Panc1 (cell line): Measurements from ENCODE around the gene CHST11. TPM values are rescaled to one million over a fixed set of nuclear protein-coding genes. Genes with fewer than 3 reads are reported as not detected.

Experiments
- ATAC-seq: fragments of 200-7000 bp; cut with Tn5 transposase; 2 replicates; pipeline ENCODE4 v1.9.1; 2020; ENCODE audit warnings: mild to moderate bottlenecking, moderate library complexity
- BruUV-seq: library from RNA; stranded (reverse); fragments of 400-500 nt; replicated peaks from 2 replicates; lab custom pipeline; 2021; lab: Mats Ljungman, UMichigan
- CTCF ChIA-PET: fragments of 300-600 bp; sonication (Branson Sonifier 250); formaldehyde crosslinking; loops from one replicate; lab custom pipeline; 2022; ENCODE audit warnings: antibody characterized with exemption; lab: Charles Lee
- POLR2A ChIA-PET: fragments of 300-600 bp; sonication (Branson Sonifier 250); formaldehyde crosslinking; loops from one replicate; lab custom pipeline; 2022; ENCODE audit warnings: antibody characterized with exemption; lab: Charles Lee
- DNase-seq: peaks from one replicate; pipeline ENCODE4 v3.0.0-alpha.2; 2010; ENCODE audit warnings: low read depth, low spot score
- H3K27ac ChIP-seq: 2 replicates; pipeline ENCODE4 v1.5.1; 2011; ENCODE audit warnings: mild to moderate bottlenecking, low read length, inconsistent platforms
- H3K27me3 ChIP-seq: fragments of 200-500 bp; sonication (Bioruptor generic); 2 replicates; pipeline ENCODE4 v1.6.0; 2014; ENCODE audit warnings: low read length, inconsistent platforms; ENCODE audit not compliant: control insufficient read depth, insufficient read depth
- H3K36me3 ChIP-seq: fragments of 200-500 bp; sonication (Bioruptor generic); 2 replicates; pipeline ENCODE4 v1.5.1; 2014; ENCODE audit warnings: inconsistent platforms, mild to moderate bottlenecking, low read length, moderate library complexity; ENCODE audit not compliant: control insufficient read depth, insufficient read depth
- H3K4me1 ChIP-seq: 2 replicates; pipeline ENCODE4 v1.5.1; 2011; ENCODE audit warnings: inconsistent platforms, mild to moderate bottlenecking, low read length, moderate library complexity; ENCODE audit not compliant: control insufficient read depth, insufficient read depth
- H3K4me3 ChIP-seq, 2 experiments: 2 replicates each; pipeline ENCODE4 v1.5.1; 2011 to 2012; ENCODE audit warnings: low read depth in 2 of 2, low read length in 2 of 2, mild to moderate bottlenecking in 2 of 2, inconsistent platforms in 1 of 2, moderate library complexity in 1 of 2
- H3K9me3 ChIP-seq: fragments of 200-500 bp; sonication (Bioruptor generic); 2 replicates; pipeline ENCODE4 v1.5.1; 2014; ENCODE audit warnings: low read depth, mild to moderate bottlenecking, inconsistent platforms, low read length, moderate library complexity; ENCODE audit not compliant: control insufficient read depth, insufficient read depth
- CTCF ChIP-seq: fragments of 450-650 bp; IDR thresholded peaks from 2 replicates; pipeline ENCODE4 v1.5.1; 2017; ENCODE audit warnings: mild to moderate bottlenecking
- POLR2AphosphoS5 ChIP-seq: IDR thresholded peaks from 2 replicates; pipeline ENCODE4 v1.6.1; 2012; ENCODE audit warnings: mild to moderate bottlenecking, low read depth, low read length, moderate library complexity
- REST ChIP-seq, 2 experiments: IDR thresholded peaks; 2 replicates each; pipeline ENCODE4 v1.6.1; 2011 to 2012; ENCODE audit warnings: low read depth in 2 of 2, control low read depth in 1 of 2, low read length in 1 of 2, mild to moderate bottlenecking in 1 of 2, moderate library complexity in 1 of 2; ENCODE audit not compliant: insufficient read depth in 1 of 2
- SIN3A ChIP-seq: IDR thresholded peaks from 2 replicates; pipeline ENCODE4 v1.6.1; 2012; ENCODE audit warnings: low read depth, mild to moderate bottlenecking, low read length, moderate library complexity, borderline replicate concordance; ENCODE audit not compliant: insufficient read depth
- TCF7L2 ChIP-seq: IDR thresholded peaks from 2 replicates; pipeline ENCODE4 v1.6.1; 2011; ENCODE audit warnings: mild to moderate bottlenecking, low read depth, low read length, inconsistent platforms
- in situ Hi-C: cut with HindIII; loops from 2 replicates; pipeline ENCODE4 v1.10.0; 2016; ENCODE audit warnings: low sequenced_read_pairs, low pct_unique_long_range_greater_than_20kb
- intact Hi-C: fragments of 100-400 bp; cut with micrococcal nuclease; formaldehyde crosslinking; loops from one replicate; pipeline ENCODE4 v1.10.0; 2022; ENCODE audit not compliant: unreplicated experiment
- total RNA-seq: library from RNA; stranded (reverse); gene quantifications from one replicate; pipeline ENCODE4 v1.2.1, GENCODE V29; 2021; ENCODE audit not compliant: unreplicated experiment

The CHST11 gene
- total RNA-seq, 1 experiment from 2014 or later, result 11.4 TPM

GRCh38 chr12:104718304-104718929, 261.7 kb downstream of the CHST11 start:
- intact Hi-C loops, result no loop called here
- Histone ChIP-seq H3K4me3 (no peak overlapping the region), H3K27me3 (no peaks in the 10 kb centered on the region), H3K36me3 (no peaks in the 10 kb centered on the region), H3K4me1 (peaks cover 3% of the 10 kb centered on the region; the same call in 1 of the 2 replicates), H3K9me3 (no peaks in the 10 kb centered on the region), H3K27ac (no peak overlapping the region)
- DNase-seq (no peak), ATAC-seq (no peak)
- BruUV-seq, result no TSS peak
- ChIA-PET POLR2A (no interaction called here), CTCF (no interaction called here)
- in situ Hi-C loops, result no loop called here
- no peak for TF ChIP-seq POLR2AphosphoS5
- TF ChIP-seq CTCF, result no peak
- no peak for TF ChIP-seq REST (IDR thresholded peaks at IDR 0.05; ENCODE audit: insufficient read depth in 1 of 2, low read depth in 2 of 2, low read length in 1 of 2)
- TF ChIP-seq TCF7L2, result no peak
- no peak for TF ChIP-seq SIN3A

- DNase-seq, result no peak
- no peaks in the 10 kb centered on the region for H3K27me3 ChIP-seq
- POLR2A ChIA-PET, result interaction anchor here (0.7 kb wide), 1 partner anchor 346 kb away, joined by 3 read pairs; no protein-coding TSS in a partner anchor
- H3K4me3 ChIP-seq, result no peak overlapping the region
- no peaks in the 10 kb centered on the region for H3K9me3 ChIP-seq
- no peaks in the 10 kb centered on the region for H3K36me3 ChIP-seq
- H3K4me1 ChIP-seq, result peaks cover 3% of the 10 kb centered on the region; the same call in 1 of the 2 replicates
- no peak overlapping the region for H3K27ac ChIP-seq
- BruUV-seq, result no TSS peak
- TF ChIP-seq CTCF, result no peak
- in situ Hi-C loops (no loop called here), intact Hi-C loops (no loop called here)
- CTCF ChIA-PET, result no interaction called here
- ATAC-seq, result no peak
These were observed 263.1 kb downstream of the CHST11 start for GRCh38 chr12:104719700-104720338.
